Pons (tissue), 1 donor: Measurements from ENCODE around the gene DYNLL1.
A peak's percentile ranks its signal among the peaks of the same experiment; 100 is the strongest.
"Not testable (repeated sequence)": the region's sequence is repeated elsewhere in the genome, so short reads cannot be mapped to it uniquely, and the experiment has no call there.

ENCODE experiments used
- DNase-seq: peaks from one replicate; pipeline ENCODE4 v3.0.0-alpha.2; 2016; ENCODE audit warnings: low spot score

DYNLL1 gene

GRCh38 chr12:120515496-120515895 is 19.6 kb downstream of the DYNLL1 start:
- peak; percentile 89 for DNase-seq

GRCh38 chr12:120519324-120519723 is 23.4 kb downstream of the DYNLL1 start:
- DNase-seq = not testable (repeated sequence)

- DNase-seq = no peak
These were observed 26.7 kb downstream of the DYNLL1 start for GRCh38 chr12:120522568-120522967.

- DNase-seq = peak; percentile 89
These were observed 33.1 kb downstream of the DYNLL1 start, which contains the start of gene COQ5 for GRCh38 chr12:120528861-120529525. COQ5 (minus strand) TSS chr12:120529158; CDS start chr12:120529141, 17 bp downstream.

GRCh38 chr12:120529641-120530417 is 33.9 kb downstream of the DYNLL1 start:
- peak; percentile 60 for DNase-seq

- DNase-seq = not testable (repeated sequence)
These were observed 34.5 kb downstream of the DYNLL1 start for GRCh38 chr12:120530418-120530761.

- DNase-seq = no peak
These were observed 36.9 kb downstream of the DYNLL1 start for GRCh38 chr12:120532701-120533238.

- peak; percentile 88 for DNase-seq
These were observed 38.3 kb downstream of the DYNLL1 start, which contains the start of gene RNF10 for GRCh38 chr12:120534203-120534702. RNF10 (plus strand) TSS chr12:120534356; CDS start chr12:120534812, 456 bp downstream.

GRCh38 chr12:120534703-120535655 is 39.1 kb downstream of the DYNLL1 start:
- DNase-seq = no peak

GRCh38 chr12:120536064-120536791 is 40.3 kb downstream of the DYNLL1 start:
- DNase-seq = no peak

- DNase-seq = no peak
These were observed 41.9 kb downstream of the DYNLL1 start for GRCh38 chr12:120537856-120538220.

GRCh38 chr12:120538281-120539156 is 42.6 kb downstream of the DYNLL1 start:
- no peak for DNase-seq

GRCh38 chr12:120539303-120539702 is 43.4 kb downstream of the DYNLL1 start:
- DNase-seq = no peak

- DNase-seq = no peak
These were observed 44.5 kb downstream of the DYNLL1 start for GRCh38 chr12:120540445-120540844.

GRCh38 chr12:120542166-120542565 is 46.3 kb downstream of the DYNLL1 start:
- DNase-seq = no peak

- DNase-seq = no peak
These were observed 48.8 kb downstream of the DYNLL1 start for GRCh38 chr12:120544691-120545090.

GRCh38 chr12:120546050-120546386 is 50.1 kb downstream of the DYNLL1 start:
- DNase-seq = no peak
